Measurements from ENCODE around the gene PHOSPHO1.
"Not testable (repeated sequence)": the region's sequence is repeated elsewhere in the genome, so short reads cannot be mapped to it uniquely, and the experiment has no call there.

The PHOSPHO1 gene

DNA sequence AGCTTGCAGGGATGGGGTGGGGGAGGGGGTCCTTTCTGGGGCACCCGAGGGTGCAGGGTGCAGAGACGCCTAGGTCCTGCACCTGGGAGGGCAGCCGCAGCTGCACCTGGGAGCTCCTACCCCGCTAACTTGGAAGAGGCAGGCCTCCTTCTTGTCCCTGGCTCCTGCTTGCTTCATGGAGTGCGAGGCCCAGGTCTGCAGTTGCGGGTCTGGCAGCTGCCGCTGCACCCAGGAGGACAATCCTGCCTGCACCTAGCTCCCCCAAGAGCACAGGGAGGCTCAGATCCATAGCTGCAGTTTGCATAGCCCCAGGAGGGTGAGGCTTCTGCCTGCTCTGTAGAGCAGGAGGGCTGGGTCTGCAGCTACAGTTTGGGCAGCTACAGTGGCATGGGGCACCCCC lies 46.8 kb downstream of the PHOSPHO1 start:
- TF ChIP-seq, protein P1, sequence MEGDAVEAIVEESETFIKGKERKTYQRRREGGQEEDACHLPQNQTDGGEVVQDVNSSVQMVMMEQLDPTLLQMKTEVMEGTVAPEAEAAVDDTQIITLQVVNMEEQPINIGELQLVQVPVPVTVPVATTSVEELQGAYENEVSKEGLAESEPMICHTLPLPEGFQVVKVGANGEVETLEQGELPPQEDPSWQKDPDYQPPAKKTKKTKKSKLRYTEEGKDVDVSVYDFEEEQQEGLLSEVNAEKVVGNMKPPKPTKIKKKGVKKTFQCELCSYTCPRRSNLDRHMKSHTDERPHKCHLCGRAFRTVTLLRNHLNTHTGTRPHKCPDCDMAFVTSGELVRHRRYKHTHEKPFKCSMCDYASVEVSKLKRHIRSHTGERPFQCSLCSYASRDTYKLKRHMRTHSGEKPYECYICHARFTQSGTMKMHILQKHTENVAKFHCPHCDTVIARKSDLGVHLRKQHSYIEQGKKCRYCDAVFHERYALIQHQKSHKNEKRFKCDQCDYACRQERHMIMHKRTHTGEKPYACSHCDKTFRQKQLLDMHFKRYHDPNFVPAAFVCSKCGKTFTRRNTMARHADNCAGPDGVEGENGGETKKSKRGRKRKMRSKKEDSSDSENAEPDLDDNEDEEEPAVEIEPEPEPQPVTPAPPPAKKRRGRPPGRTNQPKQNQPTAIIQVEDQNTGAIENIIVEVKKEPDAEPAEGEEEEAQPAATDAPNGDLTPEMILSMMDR (conservative IDR thresholded peaks at IDR 0.05), result no peak
- no peak for TF ChIP-seq ZFX (IDR thresholded peaks at IDR 0.05)

DNA sequence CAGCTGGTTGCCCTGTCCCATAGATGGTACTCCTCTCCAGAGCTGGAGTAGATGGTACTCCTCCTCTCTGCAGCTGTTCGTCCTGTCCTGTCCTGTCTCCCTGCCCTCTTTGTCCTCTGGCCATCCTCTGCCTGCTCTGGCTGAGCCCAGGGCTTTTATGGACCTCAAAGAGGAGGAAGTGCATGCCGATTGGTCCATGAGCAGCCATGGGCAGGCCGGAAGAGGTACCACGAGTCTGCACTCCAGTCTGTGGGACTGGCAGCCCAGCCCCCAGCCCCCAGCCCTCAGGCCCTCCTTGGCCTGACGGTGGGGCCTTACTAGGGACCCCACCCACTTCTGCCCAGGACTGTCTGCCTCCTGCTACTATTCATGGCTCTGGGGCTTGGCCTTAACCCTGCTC lies 47.2 kb downstream of the PHOSPHO1 start:
- H3K27ac ChIP-seq, result no peak overlapping the region
- TF ChIP-seq, protein P1 (conservative IDR thresholded peaks at IDR 0.05), result no peak
- no peak for TF ChIP-seq ZFX (IDR thresholded peaks at IDR 0.05)

More for the DNA sequence above, 46.8 kb downstream of the PHOSPHO1 start:
- H3K27ac ChIP-seq, result no peak overlapping the region

- H3K27ac ChIP-seq, result no peak overlapping the region
- TF ChIP-seq ZFX (IDR thresholded peaks at IDR 0.05), result no peak
- TF ChIP-seq, protein P1 (conservative IDR thresholded peaks at IDR 0.05), result no peak
These were observed 49.5 kb downstream of the PHOSPHO1 start for GRCh38 chr17:49180998-49181635.

- H3K27ac ChIP-seq, result no peak overlapping the region
- TF ChIP-seq ZFX (IDR thresholded peaks at IDR 0.05), result no peak
- TF ChIP-seq, protein P1 (conservative IDR thresholded peaks at IDR 0.05), result peak; percentile 97
These were observed 50.3 kb downstream of the PHOSPHO1 start for GRCh38 chr17:49180303-49180702.

DNA sequence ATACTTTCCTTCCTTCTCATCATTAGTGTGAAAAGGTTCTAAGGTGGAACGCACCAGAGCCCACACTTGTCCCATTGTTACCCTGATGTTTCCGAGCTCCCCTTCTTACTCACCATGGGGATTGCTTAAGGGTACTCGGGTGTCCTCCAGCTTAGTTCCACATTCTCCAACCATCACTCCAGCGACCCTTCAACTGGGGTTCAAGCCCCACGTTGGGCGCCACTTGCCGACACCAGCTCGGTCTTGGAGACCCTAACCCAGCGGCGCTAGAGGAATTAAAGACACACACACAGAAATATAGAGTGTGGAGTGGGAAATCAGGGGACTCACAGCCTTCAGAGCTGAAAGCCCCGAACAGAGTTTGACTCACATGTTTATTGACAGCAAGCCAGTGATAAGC lies 54.6 kb downstream of the PHOSPHO1 start:
- H3K27ac ChIP-seq, result not testable (repeated sequence)

Data from C4-2B (cell line).